OCI-M2 (cell line): ENCODE results near the gene FASN.

Experiments used
- DNase-seq: peaks from one replicate; lab custom pipeline; 2025; ENCODE audit not compliant: unreplicated experiment; lab: John Stamatoyannopoulos, UW

FASN gene

DNA sequence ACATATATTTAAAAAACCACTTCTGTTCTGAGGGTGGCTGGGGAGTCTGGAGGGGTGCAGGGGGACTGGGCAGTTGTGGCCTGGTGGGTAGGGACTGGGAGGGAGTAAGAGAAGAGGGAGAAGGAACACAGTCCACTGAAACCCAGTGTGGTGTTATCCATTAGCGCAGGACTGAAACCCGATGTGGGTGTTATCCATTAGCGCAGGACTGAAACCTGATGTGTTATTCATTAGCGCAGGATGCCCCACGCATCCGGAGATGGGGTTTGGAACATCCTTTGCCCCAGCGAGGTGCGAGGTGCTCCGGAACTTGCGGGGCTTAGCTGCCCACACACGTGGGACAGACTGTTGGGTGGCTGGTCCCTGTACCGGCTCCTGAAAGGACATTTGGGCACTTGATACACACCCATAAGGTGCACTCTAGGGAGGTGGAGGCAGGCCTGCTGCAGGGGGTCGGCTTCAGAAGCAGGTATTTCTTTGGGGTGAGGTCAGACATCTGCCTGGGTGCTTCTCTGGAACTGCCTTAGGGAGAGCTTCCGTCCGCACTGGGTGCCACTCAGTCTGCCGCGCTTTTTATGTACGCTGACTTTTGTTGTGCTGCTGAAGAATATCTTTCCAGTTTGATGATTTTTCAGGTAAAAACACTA is 20.3 kb upstream of the FASN start:
- DNase-seq, result no peak

DNA sequence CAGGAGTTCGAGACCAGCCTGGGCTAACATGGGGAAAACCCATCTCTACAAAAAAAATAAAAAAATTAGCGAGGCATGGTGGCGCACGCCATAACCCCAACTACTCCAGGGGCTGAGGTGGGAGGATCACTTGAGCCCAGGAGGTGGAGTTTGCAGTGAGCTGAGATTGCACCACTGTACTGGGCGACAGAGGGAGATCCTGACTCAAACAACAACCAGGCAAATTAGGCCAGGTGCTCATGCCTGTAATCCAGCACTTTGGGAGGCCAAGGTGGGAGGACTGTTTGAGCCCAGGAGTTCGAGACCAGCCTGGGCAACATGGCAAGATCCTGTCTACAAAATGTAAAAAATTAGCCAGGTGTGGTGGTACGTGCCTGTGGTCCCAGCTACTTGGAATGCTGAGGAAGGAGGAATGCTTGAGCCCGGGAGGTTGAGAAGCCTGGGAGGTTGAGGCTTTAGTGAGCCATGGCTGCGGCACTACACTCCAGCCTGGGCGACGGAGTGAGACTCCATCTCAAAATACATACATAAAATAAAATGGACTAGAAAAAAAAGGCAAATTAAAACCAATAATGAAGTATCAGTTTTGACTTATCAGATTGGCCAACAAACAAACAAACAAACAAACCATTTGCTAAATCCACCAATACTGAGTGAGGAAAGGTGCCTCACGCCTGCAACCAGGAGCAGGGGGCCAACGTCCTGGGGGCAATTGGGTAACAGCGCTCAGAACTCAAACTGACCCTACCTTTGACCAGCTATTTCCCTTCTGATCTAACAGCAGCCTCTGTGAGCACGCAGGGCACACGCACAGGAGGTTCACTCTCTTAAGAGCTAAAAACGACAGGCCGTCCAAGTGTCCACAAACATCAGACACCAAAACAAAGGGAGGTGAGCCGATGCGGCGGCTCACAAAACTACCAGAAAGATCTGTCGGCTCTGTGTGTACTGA is 19.4 kb upstream of the FASN start:
- no peak for DNase-seq

DNA sequence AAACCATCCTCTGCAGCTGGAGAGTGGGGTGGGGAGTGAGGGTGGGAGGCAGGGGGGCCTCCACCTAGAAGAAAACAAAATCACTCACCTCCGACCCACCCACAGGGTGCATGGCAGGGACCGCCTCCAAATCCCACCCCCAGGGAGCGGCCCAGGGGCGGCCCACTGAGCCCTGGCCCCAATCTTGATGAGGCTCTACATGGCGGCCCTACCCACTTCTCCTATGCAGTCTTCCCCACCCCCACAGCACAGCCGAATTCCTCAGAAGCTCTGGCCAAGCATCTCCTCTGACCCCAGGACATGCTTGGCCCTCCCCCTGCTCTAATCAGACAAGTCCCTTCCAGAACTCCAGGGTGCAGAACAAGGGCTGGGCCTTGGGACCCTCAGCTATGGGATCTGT is 18.2 kb upstream of the FASN start:
- DNase-seq, result no peak

DNA sequence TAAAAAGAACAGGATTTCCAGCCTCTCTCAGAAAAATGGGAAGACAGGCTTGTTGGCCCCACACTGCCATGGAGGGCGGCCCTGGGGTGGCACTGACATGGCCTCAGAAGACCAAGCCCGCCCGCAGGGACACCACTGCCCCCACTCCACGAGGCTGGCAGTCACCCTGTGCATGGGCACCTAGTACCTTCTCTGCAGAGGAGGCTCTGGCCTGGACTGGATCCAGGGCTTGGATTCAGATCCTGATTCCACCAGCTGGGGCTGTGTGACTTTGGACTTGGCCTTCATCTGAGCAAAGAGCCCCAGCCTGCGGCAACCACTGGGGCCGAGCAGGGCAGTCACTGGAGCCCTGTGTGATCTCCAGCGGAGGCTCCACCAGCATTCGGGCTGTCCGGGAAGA is 16.8 kb upstream of the FASN start:
- DNase-seq, result no peak

DNA sequence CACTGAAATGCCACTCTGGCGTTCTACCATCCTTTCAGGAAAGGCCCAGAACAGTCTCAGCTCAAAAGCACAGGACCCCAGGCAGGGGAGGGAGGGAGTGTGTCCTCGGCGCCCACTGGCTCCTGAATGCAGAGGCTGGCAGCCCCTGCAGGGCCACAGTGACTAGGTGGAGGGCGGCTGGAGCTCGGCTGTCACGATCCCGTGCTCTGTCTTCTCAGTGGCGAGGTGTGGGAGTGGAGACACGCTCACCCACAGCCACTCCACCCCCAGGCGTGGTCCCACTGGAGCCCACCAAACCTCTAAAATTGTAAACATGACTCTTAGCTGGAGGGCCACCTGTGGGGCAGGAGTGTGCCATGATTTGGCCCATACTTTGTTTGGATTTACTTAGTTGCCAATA is 16.4 kb upstream of the FASN start:
- DNase-seq, result no peak

DNA sequence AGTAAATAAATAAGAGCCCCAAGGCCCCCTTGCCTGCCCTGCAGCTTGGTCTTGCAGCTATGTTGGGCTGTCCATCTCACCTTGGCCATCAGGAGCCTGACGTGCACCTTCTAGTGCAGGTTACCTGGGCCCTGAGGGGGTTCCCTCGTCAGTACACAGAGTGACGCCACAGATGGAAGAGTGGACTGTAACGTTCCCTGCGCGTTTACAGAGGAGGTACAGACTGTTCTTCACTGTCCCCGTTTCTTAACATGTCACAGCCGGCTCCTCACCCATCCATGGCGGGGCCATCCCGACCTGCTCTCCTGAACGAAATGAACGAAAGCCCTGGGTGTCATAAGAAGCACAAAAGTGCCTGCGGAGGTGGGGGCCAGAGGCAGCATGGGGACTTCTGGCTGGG is 15.9 kb upstream of the FASN start:
- DNase-seq, result no peak

DNA sequence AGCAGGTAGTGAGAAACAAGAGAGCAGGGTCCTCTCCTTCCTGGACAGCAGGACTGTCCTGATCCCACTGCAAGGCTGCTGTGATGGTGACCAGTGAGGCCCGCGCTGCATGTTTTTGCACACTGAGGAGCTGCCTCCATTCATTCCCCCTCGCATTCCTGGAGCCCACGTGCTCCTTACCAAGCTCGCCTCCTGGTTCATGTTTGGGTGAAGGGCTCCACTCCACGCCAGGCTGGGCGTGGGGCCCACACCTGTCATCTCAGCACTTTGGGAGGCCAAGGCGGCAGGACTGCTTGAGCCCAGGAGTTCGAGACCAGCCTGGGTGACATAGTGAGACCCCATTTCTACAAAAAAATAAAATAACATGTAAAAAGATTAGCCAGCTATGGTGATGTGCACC is 15.4 kb upstream of the FASN start:
- DNase-seq, result no peak

DNA sequence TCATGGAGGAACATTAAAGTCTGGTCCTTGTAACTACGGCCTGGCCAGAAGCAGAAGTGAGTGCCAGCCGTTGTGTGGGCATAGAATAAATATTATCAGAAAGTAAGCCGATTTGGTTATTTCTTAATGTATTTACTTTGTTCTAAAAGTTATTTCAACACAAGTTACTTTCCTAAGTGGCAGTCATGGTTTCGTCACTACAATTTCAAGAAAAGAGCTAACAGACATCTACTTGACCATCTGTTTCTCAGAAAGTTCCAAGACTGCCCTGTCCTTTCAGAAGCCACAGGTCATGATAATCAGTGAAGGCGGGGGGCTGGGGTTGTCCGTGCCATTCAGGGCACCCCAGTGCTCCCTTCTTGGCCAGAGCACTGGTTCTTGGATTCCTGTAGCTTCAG is 14.9 kb upstream of the FASN start:
- DNase-seq, result no peak

DNA sequence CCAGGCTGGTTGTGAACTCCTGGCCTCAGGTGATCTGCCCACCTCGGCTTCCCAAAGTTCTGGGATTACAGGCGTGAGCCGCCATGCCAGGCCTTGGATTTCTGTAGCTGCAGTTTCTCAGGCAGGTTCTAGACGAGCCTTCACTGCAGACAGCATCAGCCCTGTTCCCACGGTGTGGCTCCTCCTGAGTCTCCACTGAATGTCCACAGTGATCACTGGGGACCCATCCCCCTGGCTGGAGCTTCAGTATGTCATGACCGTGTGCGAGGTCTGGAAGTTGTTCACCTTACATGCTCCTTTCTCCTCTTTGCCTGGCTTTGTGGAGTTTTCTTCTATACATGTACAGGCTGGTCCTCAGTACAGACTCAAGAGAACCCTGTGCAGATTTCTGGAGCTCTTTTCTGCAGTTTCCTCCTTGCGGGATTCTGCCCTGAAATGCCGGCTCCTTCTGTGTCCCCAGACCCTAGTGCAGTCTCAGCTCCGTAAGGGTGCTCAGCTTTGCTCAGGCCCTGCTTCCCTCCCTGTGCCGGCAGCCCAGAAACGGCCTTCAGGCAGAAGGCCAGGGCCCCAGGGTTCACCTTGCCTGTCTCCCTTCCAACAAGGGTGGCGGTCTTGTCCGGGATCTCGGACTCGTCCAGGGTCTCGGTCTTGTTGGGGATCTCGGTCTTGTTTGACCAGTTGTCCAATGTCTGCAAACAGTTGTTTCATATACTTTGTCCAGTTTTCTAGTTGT is 14.3 kb upstream of the FASN start:
- DNase-seq, result no peak

DNA sequence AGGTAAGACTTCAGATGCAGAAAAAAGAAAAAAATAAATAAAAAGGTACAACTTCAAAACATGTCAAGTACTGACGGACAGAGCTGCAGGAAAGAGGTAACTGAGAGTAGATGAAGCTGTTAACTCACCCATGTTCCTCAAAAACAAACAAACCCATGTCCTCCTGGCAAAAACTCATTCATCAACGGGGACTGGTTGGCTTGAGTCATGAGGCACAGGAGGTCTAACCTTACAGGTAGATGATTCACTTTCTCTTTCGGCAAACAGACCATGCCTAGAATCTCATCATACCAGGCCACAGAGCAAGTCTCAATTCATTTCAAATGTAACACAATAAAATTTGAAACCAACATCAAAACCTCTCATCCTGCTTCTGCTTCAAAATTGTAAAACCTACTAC is 12.3 kb upstream of the FASN start:
- DNase-seq, result no peak

DNA sequence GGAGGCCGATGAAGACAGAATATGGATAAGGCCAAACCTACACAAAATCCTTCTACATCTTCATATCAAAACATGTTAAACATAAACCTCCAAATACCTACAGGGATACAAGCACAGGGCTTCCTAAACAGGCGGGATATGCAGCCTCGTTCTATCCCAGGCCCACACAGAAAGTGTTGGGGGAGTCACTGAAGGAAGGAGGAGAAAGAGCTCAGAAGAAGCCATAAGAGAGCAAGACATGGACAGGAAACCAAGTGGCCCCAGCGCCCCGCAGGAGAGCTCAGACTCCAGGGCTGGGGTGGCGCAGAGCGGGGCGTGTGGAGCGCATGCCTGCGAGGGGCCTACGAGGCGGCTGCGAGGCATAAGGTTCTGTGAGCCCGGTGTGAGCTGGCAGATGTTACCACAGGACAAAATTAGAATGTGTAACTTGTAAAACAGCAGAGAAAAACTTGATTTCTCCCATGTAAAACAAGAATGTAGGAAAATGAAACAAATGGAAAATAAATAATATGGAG is 11.0 kb upstream of the FASN start:
- no peak for DNase-seq

DNA sequence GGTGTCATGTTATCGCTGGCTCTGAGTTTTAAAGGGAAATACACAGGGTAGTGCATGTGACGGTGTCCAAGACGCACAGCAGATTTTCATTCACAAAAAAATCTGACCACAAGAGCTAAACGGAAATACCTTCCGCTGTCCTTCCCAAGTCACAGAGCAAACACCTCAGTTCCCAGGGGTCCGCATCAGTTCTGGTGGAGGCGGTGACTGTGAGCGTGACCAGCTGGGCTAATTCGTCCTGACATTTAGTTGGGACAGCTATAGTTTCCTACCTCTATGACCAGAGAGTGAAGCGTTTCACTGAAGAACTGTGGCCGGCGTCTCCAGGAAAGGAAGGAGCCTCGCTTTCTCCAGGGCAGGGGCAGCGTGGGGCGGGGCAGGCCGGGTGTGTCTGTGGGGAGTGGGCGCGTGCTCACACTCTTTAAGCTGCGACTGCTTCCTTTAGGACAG is 10.5 kb upstream of the FASN start:
- DNase-seq, result no peak

DNA sequence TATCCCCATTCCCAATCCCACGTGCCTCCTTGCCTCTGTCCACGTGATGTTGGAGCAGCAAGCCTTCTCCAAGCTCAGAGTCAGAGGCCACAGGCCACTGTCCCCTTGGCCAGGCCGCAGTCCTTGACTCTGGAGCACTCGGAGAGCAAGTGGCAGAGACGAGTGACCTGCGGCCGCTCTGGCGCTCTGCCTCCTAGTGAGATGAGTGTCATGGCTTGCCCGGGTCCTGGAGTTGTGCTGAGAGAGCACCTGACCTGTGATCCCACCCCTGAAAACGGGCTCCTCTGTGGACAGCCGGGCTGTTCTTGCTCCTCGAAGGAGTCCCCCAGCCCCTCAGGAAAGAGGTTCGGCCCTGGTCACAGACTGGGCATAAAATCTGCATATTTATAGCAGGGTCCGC is 10.0 kb upstream of the FASN start:
- no peak for DNase-seq

DNA sequence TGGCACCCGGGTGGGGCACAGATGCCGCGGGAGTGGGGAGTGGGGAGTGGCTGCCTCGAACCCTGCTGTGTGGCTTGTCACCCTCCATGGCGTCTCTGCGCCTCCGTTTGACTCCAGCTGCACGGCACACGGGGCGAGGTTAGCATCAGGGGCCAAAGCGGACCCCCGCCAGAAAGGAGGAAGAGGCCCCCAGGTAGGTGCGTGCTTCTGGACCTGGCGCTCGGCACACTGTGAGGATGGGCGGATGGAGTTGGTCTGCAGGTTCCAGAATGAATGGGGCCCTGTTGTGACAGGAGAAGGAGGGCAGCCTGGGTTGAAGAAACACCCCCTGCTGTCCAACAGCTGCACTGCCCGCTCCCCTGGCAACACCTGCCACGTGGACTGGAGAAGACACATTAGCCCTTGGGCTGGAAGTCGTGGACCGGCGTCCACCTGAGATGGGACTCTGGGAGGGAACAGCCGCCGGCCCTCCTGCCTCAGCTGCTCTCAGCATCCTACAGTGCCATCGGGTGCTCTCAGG is 9.4 kb upstream of the FASN start:
- no peak for DNase-seq

DNA sequence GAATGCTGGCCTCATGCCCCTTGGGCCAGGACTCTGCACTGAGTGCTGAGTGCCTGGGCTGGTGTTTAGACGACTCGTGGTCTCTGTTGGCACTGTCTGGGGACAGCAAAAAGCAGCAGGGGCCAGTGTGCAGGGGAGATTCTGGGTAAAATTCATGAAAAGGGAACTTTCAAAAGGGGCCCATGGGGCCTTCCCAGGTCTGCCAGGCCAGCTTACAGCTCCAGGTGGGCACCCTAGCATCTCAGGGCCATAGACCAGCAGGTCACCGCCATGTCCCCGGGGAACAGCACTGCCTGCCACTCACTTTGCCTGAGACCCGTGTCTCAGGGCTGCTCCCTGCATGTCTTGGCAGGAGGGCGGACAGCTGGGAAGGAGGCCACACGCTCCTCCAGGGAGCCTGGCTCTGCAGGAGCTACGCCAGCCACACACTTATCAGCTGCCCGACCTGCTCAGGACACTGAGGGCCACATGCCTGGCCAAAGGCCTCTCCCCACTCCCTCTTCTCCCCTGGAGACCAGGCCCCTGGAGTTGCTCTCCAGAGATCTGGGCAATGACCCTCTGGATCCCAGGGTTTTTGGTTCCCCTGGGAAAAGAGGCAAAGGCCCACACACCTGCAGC is 8.8 kb upstream of the FASN start:
- no peak for DNase-seq

DNA sequence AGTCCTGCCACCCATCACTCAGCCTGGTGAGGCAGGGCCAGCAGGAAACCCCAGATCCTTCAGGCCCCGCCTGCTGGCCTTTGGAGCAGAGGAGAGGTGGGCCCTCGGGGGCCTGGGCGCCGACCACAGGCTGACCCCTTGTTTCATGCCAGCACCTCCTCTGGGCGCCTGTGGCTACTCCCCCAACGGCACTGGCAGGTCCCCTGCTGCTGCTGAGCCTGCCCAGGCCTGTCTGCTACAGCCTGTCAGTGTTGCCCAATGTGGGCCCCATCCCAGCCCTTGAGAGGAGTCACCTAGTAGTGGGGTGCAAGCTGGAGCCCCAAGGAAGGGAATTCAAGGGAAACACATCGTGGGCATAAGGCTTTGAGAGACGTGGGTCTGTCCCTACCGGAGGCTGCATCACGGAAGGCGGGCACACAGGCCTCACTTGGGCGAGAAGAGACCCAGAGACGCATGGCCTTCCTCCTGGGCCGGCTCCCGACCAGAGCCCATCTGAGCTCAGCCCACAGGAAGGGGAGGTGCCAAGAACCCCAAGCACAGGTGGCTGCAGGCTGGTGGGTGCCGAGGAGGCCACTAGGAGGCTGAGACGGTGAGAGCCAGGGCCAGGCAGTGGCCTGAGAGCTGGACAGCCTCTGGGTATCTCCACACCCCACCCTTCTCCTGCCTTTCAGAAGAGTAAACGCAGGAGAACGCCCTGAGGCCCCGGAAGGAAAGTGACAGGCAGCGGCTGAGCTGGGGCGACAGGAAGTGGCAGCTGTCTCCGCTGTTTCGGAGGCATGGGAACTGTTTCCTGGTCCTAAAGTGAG is 8.0 kb upstream of the FASN start:
- no peak for DNase-seq

DNA sequence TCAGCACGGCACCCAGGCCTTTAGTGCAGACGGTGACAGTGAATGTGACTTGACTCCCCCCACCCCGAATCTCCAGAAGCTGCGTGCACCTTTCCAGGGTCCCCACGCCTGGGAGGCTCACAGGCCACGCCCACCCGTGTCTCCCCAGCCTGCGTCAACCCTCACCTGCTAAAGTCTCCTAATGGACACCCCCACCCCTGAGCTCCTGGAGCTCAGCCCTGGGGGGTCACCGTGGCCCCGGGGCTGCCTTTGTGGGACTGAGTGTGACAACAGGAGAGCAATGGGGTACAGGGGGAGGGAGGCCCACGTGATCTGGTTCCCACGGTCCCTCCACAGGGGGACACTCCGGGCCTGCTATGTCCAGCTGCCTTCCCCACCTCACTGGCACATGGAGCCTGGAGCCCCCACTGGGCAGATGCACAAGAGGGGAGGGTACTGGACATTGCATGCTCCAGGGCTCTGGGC is 7.4 kb upstream of the FASN start:
- DNase-seq, result no peak

DNA sequence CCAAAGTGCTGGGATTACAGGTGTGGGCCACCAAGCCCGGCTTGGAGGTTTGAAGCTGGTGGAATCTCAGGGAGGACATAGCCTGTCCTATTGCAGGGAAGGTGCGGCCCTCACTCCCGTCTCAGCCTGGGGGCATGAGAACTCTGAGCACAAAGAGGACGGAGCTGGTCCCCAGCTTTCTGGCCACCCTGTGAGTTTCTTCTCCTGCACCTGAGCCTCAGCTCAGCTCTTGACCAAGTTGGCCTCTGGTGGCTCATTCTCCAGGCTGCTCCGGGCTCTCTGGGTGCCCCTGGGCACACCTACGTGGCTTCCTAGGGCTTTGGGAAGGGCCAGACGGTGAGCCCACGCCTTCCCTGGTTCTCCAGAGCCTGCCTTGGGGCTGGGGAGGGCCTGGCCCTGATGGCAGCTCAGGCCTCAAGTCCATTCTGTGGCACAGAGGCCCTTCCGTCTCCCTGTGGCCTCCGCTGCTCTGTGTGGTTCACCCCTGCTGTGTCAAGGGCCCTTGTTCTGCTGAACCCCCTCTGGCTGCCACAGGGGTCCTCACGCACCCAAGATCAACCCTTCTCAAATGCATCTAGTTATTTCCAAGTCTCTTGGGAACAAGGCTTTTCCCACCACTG is 6.9 kb upstream of the FASN start:
- no peak for DNase-seq
